IPS-NIHi7 (cell line): ENCODE data around the gene AQP2.
"Not testable (repeated sequence)": the region's sequence is repeated elsewhere in the genome, so short reads cannot be mapped to it uniquely, and the experiment has no call there.

Source experiments
- DNase-seq: peaks from one replicate; pipeline ENCODE4 v3.0.0; 2012; ENCODE audit warnings: mixed read lengths; ENCODE audit errors: extremely low spot score

Gene AQP2

DNA sequence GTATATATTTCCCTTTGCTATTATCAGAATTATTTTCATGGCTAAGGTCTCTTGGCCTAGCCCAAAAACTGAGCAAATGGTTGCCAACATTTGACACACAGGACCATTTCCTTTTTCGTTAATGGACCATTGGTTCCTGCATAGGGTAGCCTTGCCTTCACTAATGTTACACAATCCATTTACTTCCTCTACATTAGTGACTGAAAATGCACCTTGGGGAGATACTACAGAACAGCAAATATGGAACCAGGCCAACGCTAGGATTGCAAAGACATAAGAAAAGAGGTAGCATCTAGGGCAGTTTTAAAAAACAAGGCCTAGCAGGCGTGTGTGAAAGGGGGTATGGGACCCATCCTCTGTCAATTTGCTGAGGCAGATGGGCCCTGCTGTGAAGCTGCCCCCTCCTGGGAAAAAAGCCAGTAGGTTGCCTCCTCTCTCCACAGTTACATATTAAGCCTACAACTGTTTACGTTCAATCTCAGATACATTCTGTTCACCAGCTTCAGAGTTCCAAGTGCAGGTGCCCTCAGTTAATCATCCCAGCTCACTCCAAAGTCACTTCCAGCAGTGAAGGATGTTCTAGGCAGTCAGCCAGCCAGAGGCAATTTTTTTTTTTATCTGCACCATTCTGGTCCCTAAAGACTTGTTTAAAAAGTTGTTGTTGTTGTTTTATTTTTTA lies 37.2 kb downstream of the AQP2 start:
- DNase-seq, result no peak

DNA sequence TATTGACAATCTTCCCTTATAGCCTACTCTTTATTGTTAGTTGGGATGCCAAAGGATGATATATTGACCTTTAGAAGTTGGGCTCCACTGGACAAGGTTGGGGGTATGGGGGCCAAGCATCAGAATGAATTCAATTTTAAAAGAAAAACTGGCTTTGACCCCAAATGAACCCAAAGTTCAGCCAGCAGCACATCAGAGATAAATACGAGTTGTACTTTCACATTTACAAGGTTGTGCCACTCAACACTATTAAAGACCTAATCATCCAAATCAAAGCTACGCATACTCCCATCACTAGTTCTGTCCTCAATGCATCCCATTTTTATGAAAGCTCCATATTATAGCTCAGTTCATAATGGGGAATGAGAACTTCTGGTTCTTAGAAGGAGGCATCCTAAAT lies 38.9 kb downstream of the AQP2 start:
- DNase-seq, result not testable (repeated sequence)

DNA sequence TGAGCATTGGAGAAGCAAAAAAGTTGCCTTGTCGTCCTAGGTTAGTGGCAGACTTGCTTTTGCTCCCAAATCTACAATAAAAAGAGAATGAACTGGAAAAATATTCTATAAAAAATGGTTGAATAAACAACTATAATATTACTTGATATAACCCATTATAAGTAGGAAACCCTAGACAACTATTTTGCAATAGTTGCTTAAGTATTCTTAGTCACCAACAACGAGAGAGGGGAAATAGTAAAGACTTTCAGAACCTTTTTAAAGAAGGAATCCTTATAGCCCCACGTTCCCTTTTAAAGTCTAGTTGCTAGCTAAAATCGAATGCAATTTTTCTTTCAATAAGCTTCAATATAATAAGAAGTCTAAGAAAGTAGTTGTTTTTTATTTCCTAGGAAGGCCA lies 39.7 kb downstream of the AQP2 start:
- DNase-seq, result no peak

DNA sequence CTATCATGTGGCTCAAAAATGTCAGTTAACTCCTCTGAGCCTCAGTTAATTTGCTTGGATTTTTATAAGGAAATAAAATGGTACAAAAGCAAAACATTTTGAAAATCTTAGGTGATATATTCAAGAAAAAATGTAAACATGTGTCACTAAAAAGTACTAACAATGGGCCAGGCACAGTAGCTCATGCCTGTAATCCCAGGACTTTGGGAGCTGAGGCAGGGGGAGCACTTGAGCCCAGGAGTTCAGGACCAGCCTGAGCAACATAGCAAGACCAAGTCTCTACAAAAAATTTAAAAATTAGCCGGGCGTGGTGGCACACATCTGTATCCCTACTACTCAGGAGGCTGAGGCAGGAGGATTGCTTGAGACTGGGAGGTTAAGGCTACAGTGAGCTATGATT lies 47.9 kb downstream of the AQP2 start:
- DNase-seq, result no peak

DNA sequence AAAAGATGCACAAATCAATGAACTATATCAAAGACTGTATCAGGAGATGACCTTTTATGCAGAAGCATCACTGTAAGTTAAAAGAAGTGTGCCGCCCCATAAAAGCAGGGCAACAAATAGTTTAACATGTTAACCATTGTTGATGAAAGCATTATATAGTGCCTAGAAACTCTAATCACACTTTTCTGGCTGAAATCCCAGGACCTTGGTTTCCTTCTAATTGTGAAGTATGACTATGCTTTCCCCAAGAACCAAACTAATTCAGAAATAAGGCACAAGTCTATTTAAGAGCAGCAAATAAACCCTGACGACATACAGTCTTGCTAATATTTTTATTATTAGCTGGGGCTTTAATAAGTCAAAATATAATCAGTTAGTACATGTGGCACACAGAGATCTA lies 53.1 kb downstream of the AQP2 start:
- no peak for DNase-seq

DNA sequence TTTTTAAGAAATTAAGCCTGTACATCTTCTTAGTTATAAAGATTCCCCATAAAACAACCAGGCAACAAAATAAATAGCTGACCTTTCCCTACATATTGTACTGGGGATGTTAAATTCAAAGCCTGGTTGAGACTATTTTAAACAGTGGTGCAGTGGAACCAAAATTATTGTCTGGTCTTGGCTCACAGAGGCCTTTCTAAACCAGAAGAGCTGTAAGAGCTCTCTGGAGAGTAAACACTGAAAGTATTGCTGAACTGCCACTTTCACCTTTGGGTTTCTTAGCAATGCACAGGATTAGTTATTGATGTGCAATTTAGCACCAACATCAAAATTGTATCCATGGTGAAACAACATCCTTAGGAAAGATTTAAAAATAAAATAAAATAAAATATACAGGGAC lies 54.2 kb downstream of the AQP2 start:
- DNase-seq, result no peak

DNA sequence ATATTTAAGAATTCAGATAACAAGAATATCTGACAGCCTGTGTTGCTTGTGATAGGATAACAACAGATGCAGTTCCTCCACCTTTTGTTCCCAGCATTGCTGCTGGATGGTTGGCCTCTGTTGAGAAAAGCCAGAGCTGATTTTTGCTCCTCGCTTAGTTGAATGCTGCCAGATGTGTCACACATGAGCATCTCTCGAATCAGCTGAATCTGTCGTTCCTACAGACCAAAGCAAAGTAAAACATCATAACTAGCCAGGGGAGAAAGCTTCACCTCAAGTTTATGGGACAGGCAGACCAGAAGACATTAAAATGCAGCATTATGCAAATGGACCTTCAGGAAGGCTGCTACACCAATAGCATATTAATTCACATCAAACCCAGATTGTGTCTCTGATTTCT lies 54.6 kb downstream of the AQP2 start:
- no peak for DNase-seq

DNA sequence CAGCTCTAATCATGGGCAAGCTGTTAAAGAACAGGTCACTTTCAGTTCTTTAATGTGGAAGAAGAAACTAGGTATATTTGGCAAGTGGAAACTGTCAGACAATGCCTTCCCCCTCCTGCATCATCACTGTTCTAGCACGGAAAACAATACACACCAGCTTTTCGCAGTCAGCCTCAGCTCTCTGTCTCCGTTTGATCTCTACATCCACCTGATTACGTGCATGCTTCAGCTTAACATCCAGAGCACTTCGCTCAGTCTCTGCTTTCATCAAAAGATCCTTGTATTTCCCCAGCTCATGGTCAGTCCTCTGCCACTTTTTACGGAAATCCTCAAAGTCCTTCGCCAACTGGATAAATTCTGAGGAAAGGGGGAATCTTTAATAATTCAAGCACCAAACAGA lies 55.7 kb downstream of the AQP2 start:
- DNase-seq, result no peak

DNA sequence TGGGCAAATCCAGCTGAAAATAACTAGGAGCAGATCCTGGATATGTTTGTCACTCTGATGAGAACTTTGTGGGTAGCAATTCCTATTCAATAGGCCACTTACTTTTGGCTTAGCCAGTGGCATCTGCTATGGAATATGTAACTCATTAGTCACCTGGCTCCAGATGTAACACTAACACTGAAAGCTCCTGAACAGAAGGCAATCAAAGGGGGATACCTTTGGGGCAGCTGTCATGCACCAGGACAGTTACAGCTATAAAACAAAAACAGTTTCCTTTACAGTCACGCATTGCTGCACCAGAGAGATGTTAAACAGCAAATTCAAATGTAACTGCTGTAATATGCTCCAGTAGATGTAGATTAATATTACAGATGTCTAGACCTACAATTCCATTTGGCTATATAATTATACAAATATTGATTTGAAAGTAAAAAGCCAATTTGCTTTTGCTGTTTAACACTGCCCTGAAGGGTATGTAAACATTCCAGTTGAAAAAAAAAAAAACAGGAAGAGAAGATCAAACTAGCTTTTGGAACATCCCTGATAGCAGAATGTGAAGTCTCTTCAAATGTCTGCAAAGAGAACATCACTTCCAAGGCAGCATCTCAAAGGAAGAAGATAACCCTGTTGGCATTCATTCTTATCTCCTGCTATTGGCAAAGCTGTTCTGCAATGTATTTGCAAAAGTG lies 56.4 kb downstream of the AQP2 start:
- no peak for DNase-seq
